ENCODE results near the gene RANGAP1. TPM values are rescaled to one million over a fixed set of nuclear protein-coding genes. Genes with fewer than 3 reads are reported as not detected.

RANGAP1 gene
- total and polyA plus RNA-seq, 2 donors (not counting 1 experiment from before 2014, with no cell fraction given), result 42.0 to 48.8 TPM

- ATAC-seq (ENCODE audit: low read depth) (no peak), DNase-seq (no peak)
- Histone ChIP-seq H3K9ac (ENCODE audit: low read length) (no peak overlapping the region), H3K9me3 (ENCODE audit: control extremely low read depth in 1 of 3, control insufficient read depth in 2 of 3, insufficient read depth in 1 of 3, low read length in 2 of 3) (no peaks in the 10 kb centered on the region), H3K27ac (ENCODE audit: low read length in 2 of 2) (no peak overlapping the region), H3K36me3 (replicated peaks in 1 of 2; ENCODE audit: control extremely low read depth in 1 of 2, control insufficient read depth in 1 of 2, extremely low read depth in 1 of 2, insufficient read depth in 2 of 2, low read length in 1 of 2) (peaks cover 0 to 9% of the 10 kb centered on the region in 2 experiments), H3K4me3 (ENCODE audit: control extremely low read depth in 1 of 5, extremely low read depth in 1 of 5, insufficient read depth in 1 of 5, low read depth in 2 of 5, low read length in 4 of 5) (no peak overlapping the region), H3K4me2 (replicated peaks; ENCODE audit: low read depth, low read length, poor library complexity, severe bottlenecking) (no peak overlapping the region), H3K79me2 (ENCODE audit: control insufficient read depth, insufficient read depth, low read length) (no peaks in the 10 kb centered on the region), H3K4me1 (ENCODE audit: control insufficient read depth in 2 of 2, insufficient read depth in 2 of 2, low read length in 2 of 2) (peaks cover 5 to 10% of the 10 kb centered on the region in 2 donors), H4K20me1 (ENCODE audit: control insufficient read depth, insufficient read depth, low read length, poor library complexity, severe bottlenecking) (no peaks in the 10 kb centered on the region), H3K27me3 (replicated peaks in 1 of 4; ENCODE audit: control extremely low read depth in 1 of 4, control insufficient read depth in 3 of 4, insufficient read depth in 4 of 4, low read length in 3 of 4) (no peaks in the 10 kb centered on the region), H2AFZ (ENCODE audit: insufficient read depth, low read depth, low read length, poor library complexity, severe bottlenecking) (no peak overlapping the region)
- peaks cover 7% of the 10 kb centered on the region for H3K4me1 Mint-ChIP-seq
- no peaks in the 10 kb centered on the region for H3K9me3 Mint-ChIP-seq (ENCODE audit: insufficient read depth)
- TF ChIP-seq, protein P1, sequence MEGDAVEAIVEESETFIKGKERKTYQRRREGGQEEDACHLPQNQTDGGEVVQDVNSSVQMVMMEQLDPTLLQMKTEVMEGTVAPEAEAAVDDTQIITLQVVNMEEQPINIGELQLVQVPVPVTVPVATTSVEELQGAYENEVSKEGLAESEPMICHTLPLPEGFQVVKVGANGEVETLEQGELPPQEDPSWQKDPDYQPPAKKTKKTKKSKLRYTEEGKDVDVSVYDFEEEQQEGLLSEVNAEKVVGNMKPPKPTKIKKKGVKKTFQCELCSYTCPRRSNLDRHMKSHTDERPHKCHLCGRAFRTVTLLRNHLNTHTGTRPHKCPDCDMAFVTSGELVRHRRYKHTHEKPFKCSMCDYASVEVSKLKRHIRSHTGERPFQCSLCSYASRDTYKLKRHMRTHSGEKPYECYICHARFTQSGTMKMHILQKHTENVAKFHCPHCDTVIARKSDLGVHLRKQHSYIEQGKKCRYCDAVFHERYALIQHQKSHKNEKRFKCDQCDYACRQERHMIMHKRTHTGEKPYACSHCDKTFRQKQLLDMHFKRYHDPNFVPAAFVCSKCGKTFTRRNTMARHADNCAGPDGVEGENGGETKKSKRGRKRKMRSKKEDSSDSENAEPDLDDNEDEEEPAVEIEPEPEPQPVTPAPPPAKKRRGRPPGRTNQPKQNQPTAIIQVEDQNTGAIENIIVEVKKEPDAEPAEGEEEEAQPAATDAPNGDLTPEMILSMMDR (IDR thresholded peaks at IDR 0.05), result no peak
- no peak for TF ChIP-seq EZH2 (IDR thresholded peaks at IDR 0.05; ENCODE audit: borderline replicate concordance, insufficient read depth, low read depth, low read length, poor library complexity, severe bottlenecking)
- WGBS (ENCODE audit: insufficient coverage), result 94% methylated on average over 17 of the region's 19 CpGs
- no peak overlapping the region for H3K27ac Mint-ChIP-seq
- ChIA-PET POLR2A (no interaction called here), CTCF (interaction anchor here (4.6 kb wide), 1 partner anchor 313 kb away, joined by 93 read pairs; no protein-coding TSS in a partner anchor)
- intact Hi-C loops (cut with micrococcal nuclease), result loop anchor here (5.0 kb wide), 1 partner anchor 38 kb away; no protein-coding TSS in a partner anchor
- H3K27me3 Mint-ChIP-seq, result no peaks in the 10 kb centered on the region
- H3K4me3 Mint-ChIP-seq, result no peak overlapping the region
Observed at GRCh38 chr22:41234815-41235695, 50.9 kb downstream of the RANGAP1 start.

DNA sequence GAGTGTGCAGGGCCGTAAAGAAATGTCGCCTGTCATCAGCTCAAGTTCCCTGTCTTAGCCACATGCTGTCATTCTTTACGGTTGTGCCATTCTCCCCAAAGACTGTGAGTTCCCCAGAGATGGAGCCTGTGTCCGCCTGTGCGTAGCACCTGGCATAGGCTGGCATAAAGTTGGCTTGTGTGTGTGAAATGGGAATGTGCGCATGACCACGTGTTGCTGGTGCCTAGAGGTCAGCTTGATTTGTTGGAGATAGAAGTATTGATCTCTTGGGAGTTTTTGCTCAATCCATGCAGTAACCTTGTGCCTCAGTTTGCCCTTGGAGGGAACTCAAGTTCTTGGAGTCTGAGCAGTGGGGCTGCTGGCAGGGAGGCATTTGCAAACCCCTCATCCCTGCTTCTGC is 54.6 kb downstream of the RANGAP1 start:
- Histone ChIP-seq H3K27ac (ENCODE audit: low read length in 2 of 2) (no peak overlapping the region), H3K36me3 (replicated peaks in 1 of 2; ENCODE audit: control extremely low read depth in 1 of 2, control insufficient read depth in 1 of 2, extremely low read depth in 1 of 2, insufficient read depth in 2 of 2, low read length in 1 of 2) (peaks cover 0 to 33% of the 10 kb centered on the region in 2 experiments), H3K79me2 (ENCODE audit: control insufficient read depth, insufficient read depth, low read length) (no peaks in the 10 kb centered on the region), H3K4me3 (ENCODE audit: control extremely low read depth in 1 of 5, extremely low read depth in 1 of 5, insufficient read depth in 1 of 5, low read depth in 2 of 5, low read length in 4 of 5) (no peak overlapping the region), H3K4me1 (ENCODE audit: control insufficient read depth in 2 of 2, insufficient read depth in 2 of 2, low read length in 2 of 2) (no peaks in the 10 kb centered on the region), H3K9ac (ENCODE audit: low read length) (no peak overlapping the region), H4K20me1 (ENCODE audit: control insufficient read depth, insufficient read depth, low read length, poor library complexity, severe bottlenecking) (no peaks in the 10 kb centered on the region), H3K9me3 (ENCODE audit: control extremely low read depth in 1 of 3, control insufficient read depth in 2 of 3, insufficient read depth in 1 of 3, low read length in 2 of 3) (no peaks in the 10 kb centered on the region), H2AFZ (ENCODE audit: insufficient read depth, low read depth, low read length, poor library complexity, severe bottlenecking) (no peak overlapping the region), H3K27me3 (replicated peaks in 1 of 4; ENCODE audit: control extremely low read depth in 1 of 4, control insufficient read depth in 3 of 4, insufficient read depth in 4 of 4, low read length in 3 of 4) (no peaks in the 10 kb centered on the region), H3K4me2 (replicated peaks; ENCODE audit: low read depth, low read length, poor library complexity, severe bottlenecking) (no peak overlapping the region)
- TF ChIP-seq, protein P1 (IDR thresholded peaks at IDR 0.05), result no peak
- no peak for TF ChIP-seq EZH2 (IDR thresholded peaks at IDR 0.05; ENCODE audit: borderline replicate concordance, insufficient read depth, low read depth, low read length, poor library complexity, severe bottlenecking)
- H3K9me3 Mint-ChIP-seq (ENCODE audit: insufficient read depth), result no peaks in the 10 kb centered on the region
- no peaks in the 10 kb centered on the region for H3K4me1 Mint-ChIP-seq
- DNase-seq, result no peak
- no peak for ATAC-seq (ENCODE audit: low read depth)
- H3K4me3 Mint-ChIP-seq, result no peak overlapping the region
- ChIA-PET POLR2A (interaction anchor here (0.6 kb wide), 1 partner anchor 226 kb away, joined by 3 read pairs; no protein-coding TSS in a partner anchor), CTCF (no interaction called here)
- H3K27ac Mint-ChIP-seq, result no peak overlapping the region
- intact Hi-C loops (cut with micrococcal nuclease), result no loop called here
- no peaks in the 10 kb centered on the region for H3K27me3 Mint-ChIP-seq
- WGBS (ENCODE audit: insufficient coverage), result 90% methylated on average over 7 of the region's 7 CpGs

All from B cell (primary cell).